Lower leg skin (tissue), 3 donors: ENCODE data around the gene CEACAM4.

ENCODE experiments used
- POLR2A ChIP-seq, 2 donors: fragments of 450-650 bp; IDR thresholded peaks; one replicate each; pipeline ENCODE4 v1.6.1; 2016 to 2017; ENCODE audit warnings: antibody characterized with exemption in 2 of 2, mild to moderate bottlenecking in 1 of 2, moderate library complexity in 1 of 2
- TF ChIP-seq, protein P1 (sequence below), 3 donors: fragments of 450-650 bp; IDR thresholded peaks; one replicate each; pipeline ENCODE4 v1.5.1; 2016; ENCODE audit warnings: antibody characterized with exemption in 3 of 3, mild to moderate bottlenecking in 3 of 3, moderate library complexity in 2 of 3

DNA sequence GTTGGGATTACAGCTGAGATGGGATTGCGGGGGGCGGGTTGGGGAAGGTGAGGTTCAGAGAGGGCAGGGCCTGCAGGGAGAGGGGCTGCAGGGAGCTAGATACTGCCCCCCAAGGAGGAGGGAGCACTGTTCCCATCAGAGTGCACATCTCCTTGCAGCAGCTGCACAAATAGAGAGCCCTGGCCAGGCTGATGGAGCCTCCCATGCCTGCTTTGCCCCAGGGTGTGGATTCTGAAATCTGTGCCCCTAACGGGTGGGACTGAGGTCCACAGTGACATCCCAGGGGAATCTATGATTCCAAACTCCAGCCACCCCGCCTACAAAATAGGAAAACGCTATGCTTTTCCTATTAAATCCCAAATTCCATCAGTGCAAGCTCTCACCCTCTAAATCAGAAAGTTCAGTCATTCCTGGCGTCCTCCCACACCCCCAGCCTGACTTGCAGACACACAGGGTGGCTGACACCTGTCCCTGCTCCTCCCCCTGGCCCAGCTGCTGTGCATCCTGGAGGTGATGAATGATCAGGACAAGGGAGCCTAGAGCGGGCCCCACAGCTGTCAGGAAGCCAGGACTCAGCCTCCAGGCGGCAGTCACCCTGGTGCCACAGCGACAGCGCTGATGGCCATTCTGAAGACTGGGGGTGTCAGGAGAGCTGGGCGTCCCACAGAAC lies 57.3 kb downstream of the CEACAM4 start:
- TF ChIP-seq, protein P1, sequence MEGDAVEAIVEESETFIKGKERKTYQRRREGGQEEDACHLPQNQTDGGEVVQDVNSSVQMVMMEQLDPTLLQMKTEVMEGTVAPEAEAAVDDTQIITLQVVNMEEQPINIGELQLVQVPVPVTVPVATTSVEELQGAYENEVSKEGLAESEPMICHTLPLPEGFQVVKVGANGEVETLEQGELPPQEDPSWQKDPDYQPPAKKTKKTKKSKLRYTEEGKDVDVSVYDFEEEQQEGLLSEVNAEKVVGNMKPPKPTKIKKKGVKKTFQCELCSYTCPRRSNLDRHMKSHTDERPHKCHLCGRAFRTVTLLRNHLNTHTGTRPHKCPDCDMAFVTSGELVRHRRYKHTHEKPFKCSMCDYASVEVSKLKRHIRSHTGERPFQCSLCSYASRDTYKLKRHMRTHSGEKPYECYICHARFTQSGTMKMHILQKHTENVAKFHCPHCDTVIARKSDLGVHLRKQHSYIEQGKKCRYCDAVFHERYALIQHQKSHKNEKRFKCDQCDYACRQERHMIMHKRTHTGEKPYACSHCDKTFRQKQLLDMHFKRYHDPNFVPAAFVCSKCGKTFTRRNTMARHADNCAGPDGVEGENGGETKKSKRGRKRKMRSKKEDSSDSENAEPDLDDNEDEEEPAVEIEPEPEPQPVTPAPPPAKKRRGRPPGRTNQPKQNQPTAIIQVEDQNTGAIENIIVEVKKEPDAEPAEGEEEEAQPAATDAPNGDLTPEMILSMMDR (IDR thresholded peaks at IDR 0.05), result no peak
- no peak for TF ChIP-seq POLR2A (IDR thresholded peaks at IDR 0.05)
